Upper lobe of right lung (tissue), 1 donor: Measurements from ENCODE around the gene TBC1D20. TPM values are rescaled to one million over a fixed set of nuclear protein-coding genes. Genes with fewer than 3 reads are reported as not detected.
"Not testable (repeated sequence)": the region's sequence is repeated elsewhere in the genome, so short reads cannot be mapped to it uniquely, and the experiment has no call there.

ENCODE experiments used
- ATAC-seq: fragments of 200-7000 bp; cut with Tn5 transposase; one replicate; pipeline ENCODE4 v1.9.1; 2020; ENCODE audit warnings: mild to moderate bottlenecking, moderate library complexity
- DNase-seq: peaks from one replicate; pipeline ENCODE4 v3.0.0-alpha.2; 2020
- H3K27ac ChIP-seq: fragments of 200-600 bp; one replicate; pipeline ENCODE4 v1.8.0; 2022
- H3K27me3 ChIP-seq: fragments of 200-600 bp; one replicate; pipeline ENCODE4 v1.8.0; 2022; ENCODE audit warnings: mild to moderate bottlenecking
- H3K36me3 ChIP-seq: fragments of 200-600 bp; one replicate; pipeline ENCODE4 v1.8.0; 2022
- H3K4me1 ChIP-seq: fragments of 200-600 bp; one replicate; pipeline ENCODE4 v1.8.0; 2022
- H3K4me3 ChIP-seq: fragments of 200-600 bp; one replicate; pipeline ENCODE4 v1.8.0; 2022; ENCODE audit warnings: mild to moderate bottlenecking
- H3K9me3 ChIP-seq: fragments of 200-600 bp; one replicate; pipeline ENCODE4 v1.8.0; 2022
- intact Hi-C: fragments of 100-400 bp; cut with DNase I; formaldehyde crosslinking; loops from one replicate; pipeline ENCODE4 v1.11.0; 2022
- long read RNA-seq: library from polyadenylated mRNA; unstranded; transcript quantifications from one replicate; pipeline ENCODE4 v2.0.0, GENCODE V29; 2021
- total RNA-seq: library from RNA; stranded (reverse); fragmentation: NEBNext Ultra II Directional; extraction: Animal tissue kit (Norgen Biotek cat#: 25700); gene quantifications from one replicate; pipeline ENCODE4 v1.2.1, GENCODE V29; 2021
- TF ChIP-seq, protein P1 (sequence below): fragments of 200-600 bp; IDR thresholded peaks from one replicate; pipeline ENCODE4 v1.8.0; 2022; ENCODE audit warnings: antibody characterized with exemption
- donor health status: DM: no; HTN: yes; CAD: no; lungs with severe emphysema.

The TBC1D20 gene, protein sequence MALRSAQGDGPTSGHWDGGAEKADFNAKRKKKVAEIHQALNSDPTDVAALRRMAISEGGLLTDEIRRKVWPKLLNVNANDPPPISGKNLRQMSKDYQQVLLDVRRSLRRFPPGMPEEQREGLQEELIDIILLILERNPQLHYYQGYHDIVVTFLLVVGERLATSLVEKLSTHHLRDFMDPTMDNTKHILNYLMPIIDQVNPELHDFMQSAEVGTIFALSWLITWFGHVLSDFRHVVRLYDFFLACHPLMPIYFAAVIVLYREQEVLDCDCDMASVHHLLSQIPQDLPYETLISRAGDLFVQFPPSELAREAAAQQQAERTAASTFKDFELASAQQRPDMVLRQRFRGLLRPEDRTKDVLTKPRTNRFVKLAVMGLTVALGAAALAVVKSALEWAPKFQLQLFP
- total RNA-seq = 38.4 TPM
- long read RNA-seq, full-length matches to known transcripts = 84 of 124 reads
- long read RNA-seq, partial matches to known transcripts = 16 of 124 reads
- long read RNA-seq, other reads (novel, unspliced or antisense) = 24 of 124 reads

DNA sequence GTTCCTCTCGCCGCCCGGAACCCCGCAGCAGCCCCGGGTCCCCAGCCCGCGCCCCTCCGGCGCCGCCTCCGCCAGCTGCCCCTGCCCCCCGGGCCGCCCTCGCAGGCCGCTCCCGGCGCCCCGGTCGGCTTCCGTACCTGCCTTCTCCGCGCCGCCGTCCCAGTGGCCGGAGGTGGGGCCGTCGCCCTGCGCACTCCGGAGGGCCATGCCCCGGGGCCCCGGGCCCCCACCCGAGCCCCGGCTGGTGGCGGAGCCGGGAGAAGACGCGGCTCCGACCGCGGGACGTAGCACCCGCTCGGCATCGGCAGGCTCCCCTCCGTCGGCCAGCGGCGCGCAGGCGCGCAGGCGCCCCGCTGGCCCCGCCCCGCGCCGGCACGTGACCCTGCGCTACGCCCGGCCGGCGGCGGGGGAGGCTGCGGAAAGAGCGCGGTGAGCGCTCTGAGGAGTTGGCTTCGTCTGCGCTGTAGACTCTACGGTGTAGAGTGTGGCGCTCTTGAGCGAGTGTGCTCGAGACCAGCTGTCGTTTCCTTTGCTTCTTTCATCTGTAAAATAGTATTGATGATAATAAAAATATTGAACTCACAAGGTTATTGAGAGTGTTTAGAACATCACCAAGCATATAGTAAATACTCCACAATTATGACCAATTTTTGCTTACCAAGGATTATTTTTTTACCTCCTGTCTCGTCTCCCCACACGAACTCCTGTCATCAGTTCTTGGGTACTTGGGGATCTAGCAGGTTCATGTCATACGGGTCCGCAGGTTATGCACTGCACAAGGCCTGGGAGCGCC is at the start of gene TBC1D20:
TSS of gene TBC1D20 (minus strand) at position 335 of the 793 bp plus-strand sequence. CDS start at position 207, 128 bp downstream.
- Histone ChIP-seq H3K9me3 (no peaks in the 10 kb centered on the region), H3K4me3 (peak within 1 kb of the TSS; percentile 91), H3K27ac (peak within 1 kb of the TSS; percentile 89), H3K27me3 (no peaks in the 10 kb centered on the region), H3K36me3 (no peaks in the 10 kb centered on the region), H3K4me1 (peaks cover 30% of the 10 kb centered on the region)
- peak; percentile 92 for DNase-seq
- intact Hi-C loops = no loop called here
- peak; percentile 97 for ATAC-seq
- TF ChIP-seq, protein P1, sequence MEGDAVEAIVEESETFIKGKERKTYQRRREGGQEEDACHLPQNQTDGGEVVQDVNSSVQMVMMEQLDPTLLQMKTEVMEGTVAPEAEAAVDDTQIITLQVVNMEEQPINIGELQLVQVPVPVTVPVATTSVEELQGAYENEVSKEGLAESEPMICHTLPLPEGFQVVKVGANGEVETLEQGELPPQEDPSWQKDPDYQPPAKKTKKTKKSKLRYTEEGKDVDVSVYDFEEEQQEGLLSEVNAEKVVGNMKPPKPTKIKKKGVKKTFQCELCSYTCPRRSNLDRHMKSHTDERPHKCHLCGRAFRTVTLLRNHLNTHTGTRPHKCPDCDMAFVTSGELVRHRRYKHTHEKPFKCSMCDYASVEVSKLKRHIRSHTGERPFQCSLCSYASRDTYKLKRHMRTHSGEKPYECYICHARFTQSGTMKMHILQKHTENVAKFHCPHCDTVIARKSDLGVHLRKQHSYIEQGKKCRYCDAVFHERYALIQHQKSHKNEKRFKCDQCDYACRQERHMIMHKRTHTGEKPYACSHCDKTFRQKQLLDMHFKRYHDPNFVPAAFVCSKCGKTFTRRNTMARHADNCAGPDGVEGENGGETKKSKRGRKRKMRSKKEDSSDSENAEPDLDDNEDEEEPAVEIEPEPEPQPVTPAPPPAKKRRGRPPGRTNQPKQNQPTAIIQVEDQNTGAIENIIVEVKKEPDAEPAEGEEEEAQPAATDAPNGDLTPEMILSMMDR = no peak

DNA sequence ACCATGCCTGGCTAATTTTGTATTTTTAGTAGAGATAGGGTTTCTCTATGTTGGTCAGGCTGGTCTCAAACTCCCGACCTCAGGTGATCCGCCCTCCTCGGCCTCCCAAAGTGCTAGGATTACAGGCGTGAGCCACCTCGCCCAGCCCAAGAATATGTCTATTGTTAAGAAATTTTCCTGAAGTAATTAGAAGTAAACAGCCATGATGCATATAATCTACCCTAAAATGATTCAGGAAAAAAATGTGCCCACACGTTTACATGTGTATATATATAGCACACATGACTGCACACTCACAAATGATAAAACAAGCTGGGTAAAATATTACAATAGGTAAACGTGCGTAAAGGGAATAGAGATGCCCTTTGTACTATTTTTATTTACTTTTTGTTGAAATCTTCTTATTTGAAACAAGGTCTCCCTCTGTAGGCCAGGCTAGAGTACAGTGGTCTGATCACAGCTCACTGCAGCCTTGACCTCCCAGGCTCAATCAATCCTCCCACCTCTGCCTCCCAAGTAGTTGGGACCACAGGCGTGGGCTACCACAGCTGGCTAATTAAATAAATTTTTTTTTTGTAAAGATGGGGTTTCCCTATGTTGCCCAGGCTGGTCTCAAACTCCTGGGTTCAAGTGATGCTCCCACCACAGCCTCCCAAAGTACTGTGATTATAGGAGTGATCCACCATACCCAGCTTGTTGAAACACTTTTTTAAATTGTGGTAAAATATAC is 48.2 kb upstream of the TBC1D20 start:
- H3K27ac ChIP-seq, H3K4me3 ChIP-seq, H3K9me3 ChIP-seq, DNase-seq, H3K27me3 ChIP-seq, ATAC-seq, intact Hi-C loops: not testable (repeated sequence)
- Histone ChIP-seq H3K4me1 (peaks cover 15% of the 10 kb centered on the region), H3K36me3 (peaks cover 23% of the 10 kb centered on the region)

DNA sequence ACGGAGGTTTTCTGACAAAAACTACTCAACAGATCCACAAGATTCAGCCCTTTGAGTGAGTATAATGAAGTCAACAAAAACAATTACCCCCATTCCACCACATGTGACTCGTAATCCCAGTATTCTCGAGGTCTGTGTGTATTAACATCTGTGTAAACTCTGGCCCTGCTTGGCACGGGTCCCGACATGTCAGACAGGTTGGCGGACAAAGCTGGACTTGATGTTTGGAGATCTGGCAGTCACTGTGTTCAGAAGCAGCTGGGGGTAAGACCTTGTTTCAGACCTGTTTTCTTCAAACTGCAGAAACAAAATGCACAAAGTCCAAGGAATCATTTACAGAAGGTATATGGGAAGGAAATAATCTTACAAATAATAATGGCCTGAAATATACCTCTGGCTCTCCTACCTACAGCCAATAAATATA is 46.0 kb upstream of the TBC1D20 start:
- intact Hi-C loops, H3K9me3 ChIP-seq, H3K27ac ChIP-seq, ATAC-seq, H3K4me3 ChIP-seq, DNase-seq, H3K27me3 ChIP-seq: not testable (repeated sequence)
- Histone ChIP-seq H3K36me3 (peaks cover 40% of the 10 kb centered on the region), H3K4me1 (peaks cover 12% of the 10 kb centered on the region)

DNA sequence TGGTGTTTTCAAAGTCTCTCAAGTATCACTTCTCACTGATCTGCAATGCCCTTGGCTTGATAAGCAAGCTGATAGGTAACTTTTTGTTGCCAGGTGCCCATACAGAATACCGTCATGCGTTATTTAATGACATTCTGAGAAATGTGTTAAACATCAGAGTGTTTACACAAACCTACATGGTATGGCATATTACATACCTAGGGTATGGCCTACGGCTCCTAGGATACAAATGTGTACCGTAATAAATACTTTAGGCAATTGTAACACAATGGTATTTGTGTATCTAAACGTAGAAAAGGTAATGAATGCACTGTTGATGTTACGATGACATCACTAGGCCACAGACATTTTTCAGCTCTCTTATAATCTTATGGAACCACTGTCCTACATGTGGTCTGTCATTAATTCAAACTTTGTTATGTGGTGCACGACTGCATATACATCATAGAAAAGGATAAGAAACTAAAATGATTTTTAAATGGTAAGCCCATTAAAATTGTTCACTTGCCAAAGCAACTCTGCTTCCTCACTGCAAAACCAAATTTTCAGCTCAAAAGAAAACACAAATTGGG is 45.5 kb upstream of the TBC1D20 start:
- ATAC-seq = no peak
- no peaks in the 10 kb centered on the region for H3K9me3 ChIP-seq
- no peak overlapping the region for H3K4me3 ChIP-seq
- H3K4me1 ChIP-seq = peaks cover 7% of the 10 kb centered on the region
- no peak overlapping the region for H3K27ac ChIP-seq
- peaks cover 46% of the 10 kb centered on the region for H3K36me3 ChIP-seq
- TF ChIP-seq, protein P1 = no peak
- intact Hi-C loops = no loop called here
- H3K27me3 ChIP-seq = no peaks in the 10 kb centered on the region
- no peak for DNase-seq

DNA sequence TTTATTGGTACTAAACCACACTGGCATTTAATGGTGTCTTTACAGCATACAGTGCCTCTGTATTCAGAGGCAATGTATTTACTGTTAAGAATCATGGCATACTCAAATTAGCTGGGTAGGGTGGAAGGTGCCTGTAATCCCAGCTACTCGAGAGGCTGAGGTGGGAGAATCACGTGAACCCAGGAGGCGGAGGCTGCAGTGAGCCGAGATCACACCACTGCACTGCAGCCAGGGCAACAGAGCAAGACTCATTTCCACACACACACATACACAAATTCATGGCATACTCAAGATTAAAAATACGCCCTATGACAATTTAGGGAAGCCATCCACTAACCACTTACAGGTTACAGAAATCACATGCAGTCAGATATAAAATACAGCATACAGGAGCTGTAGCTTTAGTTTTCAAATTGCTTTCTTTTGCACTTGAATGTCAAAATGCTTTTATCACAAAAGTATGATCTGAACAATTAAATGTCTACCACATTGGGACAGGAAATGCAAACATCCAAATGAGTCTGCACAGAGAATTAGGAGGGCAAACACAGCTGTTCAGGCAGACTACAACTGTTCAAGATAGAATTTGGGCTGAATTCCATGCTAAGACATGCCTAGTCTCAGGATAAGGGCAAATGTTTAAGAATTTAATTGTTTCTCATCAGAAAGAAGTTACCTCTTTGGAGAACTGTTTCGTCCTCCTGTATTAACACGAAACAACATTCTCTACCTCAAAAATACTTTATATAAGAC is 44.8 kb upstream of the TBC1D20 start:
- Histone ChIP-seq H3K9me3 (no peaks in the 10 kb centered on the region), H3K27me3 (no peaks in the 10 kb centered on the region), H3K27ac (no peak overlapping the region), H3K4me1 (peaks cover 6% of the 10 kb centered on the region), H3K36me3 (peaks cover 52% of the 10 kb centered on the region), H3K4me3 (no peak overlapping the region)
- TF ChIP-seq, protein P1 = no peak
- no peak for ATAC-seq
- DNase-seq = no peak
- intact Hi-C loops = no loop called here
